NCI-H2171 treated with DMSO at 0.1 percent for 48 hours (cell line): ENCODE results near the gene GFPT1.

Source experiments
- DNase-seq: peaks from one replicate; lab custom pipeline; 2025; lab: John Stamatoyannopoulos, UW

Gene GFPT1

DNA sequence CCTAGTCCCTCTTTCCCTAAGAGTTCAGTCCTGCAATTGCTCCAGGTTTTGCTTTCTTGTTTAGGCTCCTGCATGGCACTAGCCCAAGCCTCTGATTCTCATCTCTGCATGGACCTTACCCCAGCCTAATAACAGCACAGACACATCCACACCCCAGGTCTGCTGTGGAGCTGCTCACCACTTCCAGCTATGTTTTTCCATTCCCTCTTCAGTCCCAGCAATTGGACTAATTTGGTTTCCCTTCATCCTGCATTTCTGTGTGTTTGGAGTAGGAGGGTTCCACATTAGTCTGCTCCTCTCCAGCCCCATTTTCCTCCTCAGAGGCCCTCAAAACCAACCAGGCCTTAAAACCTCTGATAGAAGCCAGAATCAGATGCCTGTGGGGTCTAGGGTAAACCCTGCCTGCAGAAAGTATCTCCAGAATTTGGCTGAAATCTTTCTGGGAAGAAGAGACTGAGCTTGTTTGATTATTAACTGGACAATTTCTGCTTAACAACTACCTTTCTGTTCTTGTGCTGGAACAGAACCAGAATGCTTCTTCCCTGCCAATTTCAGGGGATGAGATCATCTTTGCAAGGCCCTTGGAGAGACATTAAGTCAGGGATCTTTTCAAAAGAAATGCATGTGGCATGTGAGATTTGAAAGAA is 95.9 kb downstream of the GFPT1 start:
- no peak for DNase-seq

DNA sequence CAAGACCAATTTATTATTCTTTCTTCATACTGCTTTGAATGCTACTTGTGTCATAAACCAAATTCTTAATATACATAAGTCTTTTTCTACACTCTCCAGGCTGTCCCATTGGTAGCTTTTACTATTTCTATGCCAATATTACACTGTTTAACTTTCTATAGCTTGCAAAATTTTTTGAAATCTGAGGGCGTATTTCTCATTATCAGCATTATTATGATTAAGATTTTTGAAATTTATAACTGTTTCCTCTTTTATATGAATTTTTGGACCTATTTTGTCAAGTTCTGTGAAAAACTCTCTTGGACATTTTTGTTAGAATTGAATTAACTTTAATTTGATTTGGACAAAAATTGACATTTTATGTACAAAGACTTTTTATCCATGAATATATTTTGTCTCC is 98.6 kb downstream of the GFPT1 start:
- DNase-seq, result no peak

DNA sequence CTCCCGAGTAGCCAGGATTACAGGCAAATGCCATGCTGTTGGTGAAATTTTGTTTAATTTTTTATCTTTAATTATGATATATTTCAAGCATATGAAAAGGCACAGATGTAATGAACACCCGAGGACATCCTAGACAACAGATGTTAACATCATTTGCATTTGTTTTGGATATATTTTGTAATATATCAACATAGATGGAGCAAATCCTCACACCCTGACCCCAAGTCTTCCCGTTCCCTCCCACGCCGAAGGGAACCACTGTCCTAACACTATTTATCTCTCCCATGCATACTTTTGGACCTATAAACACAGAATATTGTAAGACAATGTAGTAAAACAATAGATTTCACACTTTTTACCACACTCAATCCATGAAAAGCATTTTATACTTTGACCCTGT is 99.5 kb downstream of the GFPT1 start:
- DNase-seq, result no peak

- no peak for DNase-seq
Observed at GRCh38 chr2:69285379-69285894, 101.6 kb downstream of the GFPT1 start.

DNA sequence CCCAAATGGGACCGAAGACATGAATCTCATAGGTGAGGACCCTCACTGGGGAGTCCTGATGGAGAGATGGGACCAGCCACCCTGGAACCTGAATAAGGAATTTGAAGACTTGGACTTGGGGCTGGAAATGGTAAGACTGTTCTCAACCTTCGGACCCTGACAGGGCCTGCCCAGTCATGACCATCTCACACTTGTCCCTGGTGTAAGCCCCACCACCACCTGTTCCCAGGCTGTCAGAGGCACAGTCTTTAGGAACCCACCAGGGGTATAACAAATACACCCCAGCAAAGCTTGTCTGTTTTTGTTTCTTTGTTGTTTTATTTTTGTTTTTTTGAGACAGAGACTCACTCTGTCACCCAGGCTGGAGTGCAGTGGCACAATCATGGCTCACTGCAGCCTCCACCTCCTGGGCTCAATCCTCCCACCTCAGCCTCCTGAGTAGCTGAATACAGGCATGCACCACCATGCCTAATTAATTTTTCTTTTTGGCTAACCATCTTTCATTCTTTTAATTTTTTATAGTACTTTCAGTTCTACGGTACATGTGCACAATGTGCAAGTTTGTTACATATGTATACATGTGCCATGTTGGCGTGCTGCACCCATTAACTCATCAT is 106.1 kb downstream of the GFPT1 start:
- no peak for DNase-seq

DNA sequence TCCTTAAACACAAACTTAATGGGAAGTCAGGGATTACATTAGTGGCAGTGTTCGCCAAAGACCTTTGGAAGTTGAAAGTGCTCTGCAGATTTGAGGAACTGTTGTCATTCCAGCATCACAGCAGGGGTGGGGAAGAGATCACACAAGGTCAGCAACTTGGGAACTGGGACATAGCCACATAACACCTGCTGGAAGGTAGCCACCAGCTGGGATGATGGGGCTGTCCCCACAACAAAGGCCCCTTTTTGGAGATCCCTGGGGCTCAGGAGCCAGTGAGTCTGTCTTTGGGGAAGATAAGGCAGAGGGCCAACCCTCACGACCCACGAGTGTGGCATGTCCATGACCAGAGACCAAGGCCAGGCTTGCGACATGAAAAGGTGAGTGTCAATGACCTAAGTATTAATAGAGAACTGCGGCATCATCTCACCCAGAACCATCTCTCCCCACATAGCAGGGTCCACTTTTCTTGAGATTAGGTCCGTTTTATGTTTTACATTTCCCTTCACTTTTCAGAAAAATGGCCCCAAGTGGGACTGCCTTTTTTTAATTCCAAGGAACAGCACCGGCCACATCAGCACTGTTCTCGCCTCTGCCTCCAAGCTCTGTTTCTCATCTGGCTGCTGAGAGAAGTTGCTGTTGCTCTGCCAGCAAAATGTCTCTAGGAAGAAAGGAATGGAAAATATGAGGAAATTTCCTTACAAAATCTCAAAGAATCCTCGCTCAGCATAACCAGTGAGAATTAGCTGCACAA is 106.9 kb downstream of the GFPT1 start:
- DNase-seq, result no peak

GRCh38 chr2:69279211-69279610 is 107.8 kb downstream of the GFPT1 start:
- DNase-seq, result no peak

- no peak for DNase-seq
Observed at GRCh38 chr2:69278366-69278765, 108.7 kb downstream of the GFPT1 start.

GRCh38 chr2:69275490-69275889 is 111.5 kb downstream of the GFPT1 start:
- DNase-seq, result no peak

GRCh38 chr2:69272803-69273471 is 114.1 kb downstream of the GFPT1 start:
- DNase-seq, result no peak

- no peak for DNase-seq
Observed at GRCh38 chr2:69271831-69272257, 115.2 kb downstream of the GFPT1 start.
